GM21423 (cell line): ENCODE results near the gene KASH5.

Experiments
- ATAC-seq: cut with Tn5 transposase; IDR thresholded peaks from one replicate; pipeline ENCODE4 v1.9.1; 2021; ENCODE audit warnings: mild to moderate bottlenecking, moderate library complexity; ENCODE audit not compliant: unreplicated experiment

Gene KASH5

DNA sequence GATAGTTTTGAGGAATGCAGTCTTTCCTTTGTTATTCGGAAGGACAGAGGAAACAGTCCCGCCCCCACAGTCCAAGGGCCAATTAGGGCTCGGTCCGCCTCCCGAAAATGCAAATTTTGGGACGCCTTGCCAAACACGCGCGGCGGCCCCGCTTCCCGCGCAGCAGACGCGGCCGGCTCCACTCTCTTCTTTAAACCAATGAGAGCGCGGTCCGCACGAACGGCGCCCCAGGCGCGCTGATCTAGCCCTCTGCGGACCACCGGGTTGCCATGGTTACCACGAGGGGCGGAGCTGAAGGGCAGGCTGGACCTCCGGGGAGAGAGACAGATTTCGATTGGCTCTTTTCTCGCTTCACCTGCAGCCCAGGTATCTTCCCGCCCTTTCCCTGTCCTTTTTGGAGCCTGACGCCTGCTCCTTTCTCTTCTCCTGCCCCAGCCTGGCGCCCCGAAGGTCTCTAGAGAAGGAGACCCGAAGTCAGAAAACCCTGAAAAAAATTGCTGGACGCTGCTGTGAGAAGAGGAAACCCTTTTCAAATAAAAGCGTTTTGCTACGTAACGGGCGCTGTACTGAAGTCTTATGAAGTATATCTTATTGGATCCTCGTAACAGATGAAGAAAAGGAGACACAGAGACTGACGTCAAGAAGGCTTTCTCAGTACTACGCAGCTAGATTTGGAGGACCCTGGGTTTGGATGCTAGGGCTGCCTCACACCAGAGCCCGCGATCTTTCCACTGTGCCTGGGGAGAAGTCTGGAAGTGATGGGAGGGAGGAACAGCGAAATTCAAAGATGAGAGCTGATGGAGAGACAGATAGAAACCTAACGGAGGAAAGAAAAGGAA, 33.2 kb downstream of the KASH5 start:
- ATAC-seq: no peak

DNA sequence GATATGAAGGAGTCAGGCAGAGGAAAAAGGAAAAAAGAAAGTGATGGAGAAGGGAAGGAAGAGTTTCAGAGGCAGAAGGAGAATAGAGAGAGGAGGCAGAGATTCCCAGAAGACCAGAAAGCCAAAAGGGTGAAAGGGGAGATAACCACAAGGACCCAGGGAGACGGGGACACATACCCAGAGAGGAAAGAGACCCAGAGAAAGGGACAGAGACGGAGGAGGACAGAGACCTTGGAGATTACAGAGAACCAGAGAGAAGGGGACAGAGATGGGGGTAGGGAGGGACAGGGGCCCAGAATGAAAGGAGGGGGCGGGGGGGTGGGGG, 33.8 kb downstream of the KASH5 start:
- no peak for ATAC-seq

DNA sequence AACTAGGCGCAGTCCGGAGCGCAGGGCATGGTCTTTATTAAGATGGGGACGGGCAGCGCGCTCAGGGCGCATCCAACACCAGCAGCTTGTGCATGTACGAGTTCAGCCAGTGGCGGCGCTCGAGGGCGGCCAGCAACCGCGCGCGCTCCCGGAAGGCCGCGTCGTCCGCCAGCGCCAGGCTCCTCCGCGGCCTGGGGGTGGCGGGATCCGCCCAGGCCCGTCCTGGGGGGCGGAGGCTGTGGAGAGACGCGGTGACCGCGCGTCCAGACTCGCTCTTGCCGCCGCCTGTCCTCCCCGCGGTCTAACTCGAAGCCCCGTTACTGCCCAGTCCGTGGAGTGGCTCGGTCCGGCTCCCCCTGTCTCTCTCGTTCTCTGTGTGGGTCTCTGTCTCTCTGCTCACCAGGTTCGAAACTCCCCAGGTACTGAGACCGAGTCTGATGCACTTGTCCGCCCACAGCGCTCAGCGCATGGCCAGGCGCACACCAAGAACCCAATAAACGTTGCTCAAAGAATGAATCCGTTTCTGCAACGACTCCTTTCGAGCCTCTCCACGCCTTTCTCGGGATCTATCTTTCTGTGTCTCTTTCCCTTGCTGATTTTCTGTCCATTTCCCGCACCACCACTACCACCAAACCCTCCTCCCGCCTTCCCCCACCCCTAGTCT, 34.5 kb downstream of the KASH5 start:
- ATAC-seq: no peak

DNA sequence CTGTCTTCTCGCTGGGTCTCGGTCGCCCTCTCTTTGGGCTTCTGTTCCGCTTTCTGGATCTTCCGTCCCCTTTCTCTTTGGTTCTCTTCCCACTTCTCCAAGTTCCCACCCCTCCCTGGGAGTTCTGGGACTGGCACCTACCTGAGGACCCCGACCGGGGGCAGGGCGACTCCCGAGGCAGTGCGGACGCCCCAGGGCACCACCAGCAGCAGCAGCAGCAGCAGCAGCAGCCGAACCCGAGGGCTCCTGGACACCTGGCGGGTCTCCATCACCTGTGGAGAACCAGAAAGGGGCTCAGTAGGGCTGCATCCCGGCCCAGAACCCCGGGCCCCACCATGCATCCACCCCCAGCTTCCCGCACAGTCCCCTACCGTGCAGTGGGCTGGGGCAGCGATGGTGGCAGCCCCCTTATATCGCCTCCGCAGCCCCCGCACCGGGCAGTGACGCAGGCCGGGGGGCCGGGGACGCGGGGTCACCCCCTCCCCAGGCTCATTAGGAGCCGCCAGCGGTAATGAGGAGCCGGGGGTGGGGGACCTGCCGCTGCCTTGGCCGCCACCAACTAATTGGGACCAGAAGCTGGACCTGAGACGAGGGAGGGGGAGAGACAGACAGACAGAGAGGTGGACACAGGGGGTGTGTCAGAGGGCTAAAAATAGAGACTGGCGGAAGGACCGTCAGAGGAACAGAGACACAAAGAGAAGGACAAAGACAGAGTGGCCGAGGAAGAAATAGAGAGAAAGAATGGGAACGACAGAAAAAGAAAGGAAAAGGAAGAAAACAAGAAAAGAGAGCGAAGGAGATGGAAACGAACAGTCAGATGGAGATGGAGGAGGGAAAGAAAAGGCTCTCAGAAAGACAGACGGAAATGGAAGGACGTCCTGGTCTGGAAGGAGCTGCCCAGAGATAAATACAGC, 35.3 kb downstream of the KASH5 start, which contains the start of gene PTH2:
Gene PTH2 (minus strand): TSS at position 371 of the 914 bp plus-strand sequence. CDS start 102 bp downstream, at position 269.
- no peak for ATAC-seq

DNA sequence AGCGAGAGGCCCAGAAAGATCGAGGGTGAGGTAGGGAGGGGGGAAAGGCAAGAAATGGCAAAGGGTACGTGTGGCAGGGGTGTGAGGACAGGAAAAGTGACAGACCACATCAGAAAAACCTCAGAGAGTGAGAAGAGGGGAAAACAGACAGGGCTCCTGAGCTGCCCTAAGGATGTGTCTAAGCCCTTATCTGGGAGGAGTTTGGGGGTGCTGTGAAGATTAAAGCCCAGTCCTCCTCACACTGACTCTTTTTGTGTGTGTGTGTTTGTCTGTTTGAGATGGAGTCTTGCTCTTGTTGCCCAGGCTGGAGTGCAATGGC, 35.9 kb downstream of the KASH5 start:
- ATAC-seq: no peak

DNA sequence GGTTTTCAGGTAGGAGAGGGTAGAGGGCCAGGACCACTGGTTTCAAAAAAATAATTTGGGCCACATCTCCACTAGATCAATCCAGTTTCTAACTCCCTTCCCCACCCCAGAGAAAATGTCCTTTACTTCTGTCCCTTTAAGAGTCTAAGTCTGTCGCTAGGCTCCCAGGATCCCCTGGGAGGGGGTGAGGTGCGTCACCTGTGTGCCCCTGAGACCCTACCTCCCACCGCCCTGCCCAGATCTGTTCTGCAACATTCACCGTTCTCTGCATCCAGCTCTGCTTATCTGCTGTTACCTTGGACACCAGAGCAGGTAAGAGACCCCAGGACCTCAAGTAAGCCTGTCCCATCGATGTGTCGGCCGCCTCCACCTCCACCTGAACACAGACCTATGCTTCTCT, 37.1 kb downstream of the KASH5 start, which contains the start of gene GFY:
Gene GFY (plus strand): TSS at position 211 of the 400 bp plus-strand sequence. CDS start 1,043 bp downstream, outside the sequence.
- no peak for ATAC-seq

DNA sequence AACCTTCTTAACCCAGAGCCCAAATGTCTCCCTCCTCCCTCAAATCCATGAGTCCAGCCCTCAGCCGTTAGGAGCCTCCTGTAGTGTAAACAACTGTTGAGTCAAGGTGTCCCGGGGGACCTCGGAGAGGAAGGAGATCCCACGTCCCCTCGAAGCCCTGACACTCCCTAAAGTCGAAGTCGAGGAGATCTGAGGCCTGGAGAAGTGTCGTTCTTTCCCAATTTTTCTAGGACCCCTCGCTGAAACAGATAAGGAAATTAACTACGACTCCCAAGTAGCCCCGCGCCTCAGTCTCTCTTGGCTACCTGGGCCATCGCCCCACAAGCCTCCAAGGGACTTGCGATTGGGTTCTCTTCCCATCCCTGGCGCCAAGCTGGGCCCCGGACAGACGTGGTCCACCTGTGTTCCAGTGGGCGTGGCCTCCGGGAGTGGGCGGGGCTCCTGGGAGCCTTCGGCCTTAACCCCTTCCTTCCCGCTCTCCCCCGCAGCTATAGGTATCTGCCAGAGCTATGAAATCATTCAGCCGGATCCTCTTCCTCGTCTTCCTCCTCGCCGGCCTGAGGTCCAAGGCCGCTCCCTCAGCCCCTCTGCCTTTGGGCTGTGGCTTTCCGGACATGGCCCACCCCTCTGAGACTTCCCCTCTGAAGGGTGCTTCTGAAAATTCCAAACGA, 38.0 kb downstream of the KASH5 start:
- no peak for ATAC-seq

DNA sequence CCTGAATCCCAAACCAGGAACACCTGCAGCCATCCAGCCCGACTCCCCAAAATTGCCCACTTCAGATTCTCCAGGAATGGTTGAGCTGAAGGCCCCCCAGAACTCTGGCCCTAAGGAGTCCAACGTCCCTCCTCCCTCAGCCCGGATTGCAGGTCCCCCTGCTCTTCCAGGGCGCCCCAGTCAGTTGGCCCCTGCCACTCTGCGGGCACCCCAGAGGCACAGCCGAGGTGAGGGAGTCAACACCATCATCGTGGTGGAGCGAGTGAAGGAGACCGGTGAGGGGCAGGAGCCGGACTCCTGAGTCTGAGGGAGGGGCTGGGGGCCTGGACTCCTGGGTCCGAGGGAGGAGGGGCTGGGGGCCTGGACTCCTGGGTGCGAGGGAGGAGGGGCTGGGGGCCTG, 39.3 kb downstream of the KASH5 start:
- no peak for ATAC-seq

DNA sequence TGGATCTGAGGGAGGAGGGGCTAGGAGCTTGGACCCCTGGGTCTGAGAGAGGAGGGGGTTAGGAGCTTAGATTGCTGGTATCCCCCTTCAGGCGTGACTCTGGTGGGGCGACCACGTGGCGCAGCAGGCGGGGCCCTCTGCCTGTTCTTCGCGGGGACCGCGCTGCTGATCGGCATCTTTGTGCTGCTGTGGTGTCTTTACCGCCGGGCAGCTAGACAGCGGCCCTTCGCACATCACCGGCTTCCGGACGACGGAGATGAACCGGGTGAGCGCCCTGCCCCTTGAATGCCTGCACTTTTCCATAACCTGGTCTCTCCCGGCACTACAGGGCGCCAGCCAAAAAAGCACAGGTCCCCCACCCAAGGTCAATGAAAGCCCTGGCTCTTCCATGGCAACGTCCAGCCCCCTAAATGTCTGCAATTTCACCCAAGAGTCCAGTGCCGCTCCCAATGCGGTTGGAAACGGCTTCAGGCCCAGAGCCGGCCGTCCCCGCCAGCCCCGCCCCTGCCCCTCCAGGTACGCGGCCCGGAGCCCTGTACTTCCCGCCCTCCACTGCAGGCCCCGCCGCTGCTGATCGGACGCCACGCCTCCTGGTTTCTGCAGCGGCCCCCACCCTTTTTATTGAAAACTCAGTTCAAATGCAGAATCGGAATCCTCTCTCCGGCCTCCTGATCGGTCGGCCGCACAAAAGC, 40.0 kb downstream of the KASH5 start:
- ATAC-seq: no peak

DNA sequence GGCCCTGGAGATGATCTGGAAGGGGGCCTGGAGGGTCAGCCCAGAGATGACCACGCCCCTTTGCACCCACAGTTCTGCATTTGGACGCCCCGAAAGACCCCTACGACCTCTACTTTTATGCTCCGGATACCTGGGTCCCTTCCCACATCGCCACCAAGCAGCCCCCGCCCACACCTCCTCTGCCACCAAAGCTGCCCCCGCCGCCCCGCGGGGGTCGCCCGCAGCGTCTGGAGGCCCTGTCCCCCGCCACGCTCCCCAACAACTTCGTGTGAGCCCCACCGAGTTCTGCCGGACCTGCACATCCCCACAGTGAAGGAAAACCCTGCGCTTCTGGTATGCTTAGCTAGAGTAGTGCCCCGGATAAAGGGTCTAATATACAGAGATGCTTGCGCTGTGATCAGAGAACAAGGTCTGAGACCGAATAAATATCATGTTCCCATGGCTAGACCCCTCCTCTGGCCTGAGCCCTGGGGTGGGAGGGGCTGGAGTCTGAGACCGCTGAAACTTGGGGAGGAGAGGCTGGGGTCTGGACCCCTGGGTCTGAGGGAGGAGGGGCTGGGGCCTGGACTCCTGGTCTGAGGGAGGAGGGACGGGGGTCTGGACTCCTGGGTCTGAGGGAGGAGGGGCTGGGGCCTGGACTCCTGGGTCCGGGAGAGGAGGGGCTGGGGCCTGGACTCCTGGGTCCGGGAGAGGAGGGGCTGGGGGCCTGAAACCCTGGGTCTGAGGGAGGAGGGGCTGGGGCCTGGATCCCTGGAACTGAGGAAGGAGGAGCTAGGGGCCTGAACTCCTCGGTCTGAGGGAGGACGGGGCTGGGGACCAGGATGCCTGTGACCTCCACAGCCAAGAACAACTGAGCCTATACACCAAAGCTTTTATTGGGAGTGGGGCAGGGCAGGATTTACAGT, 40.8 kb downstream of the KASH5 start:
- no peak for ATAC-seq

DNA sequence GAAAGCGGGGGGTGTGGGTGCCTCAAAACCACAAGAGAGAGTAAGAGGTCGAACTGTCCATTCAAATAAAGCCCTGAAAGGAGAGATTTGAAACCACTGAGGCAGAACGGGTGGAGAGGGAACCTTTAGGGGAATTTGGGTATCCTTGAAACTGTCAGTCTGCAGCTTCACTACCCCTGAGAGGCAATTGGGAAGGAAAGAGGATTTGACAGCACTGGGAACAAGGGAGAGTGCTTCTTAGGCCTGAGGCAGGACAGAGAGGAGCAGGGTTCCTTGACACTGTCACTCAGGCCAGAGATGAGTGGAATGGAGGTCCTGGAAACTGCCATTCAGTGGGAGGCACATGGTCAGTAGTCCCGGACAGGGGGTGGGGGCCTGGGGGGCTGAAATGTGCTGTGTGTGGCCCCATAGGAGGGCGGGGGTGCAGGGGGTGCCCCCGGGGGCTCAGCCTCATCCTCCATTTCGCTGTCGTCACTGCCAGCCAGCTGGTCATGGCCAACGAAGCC, 42.2 kb downstream of the KASH5 start:
- no peak for ATAC-seq

DNA sequence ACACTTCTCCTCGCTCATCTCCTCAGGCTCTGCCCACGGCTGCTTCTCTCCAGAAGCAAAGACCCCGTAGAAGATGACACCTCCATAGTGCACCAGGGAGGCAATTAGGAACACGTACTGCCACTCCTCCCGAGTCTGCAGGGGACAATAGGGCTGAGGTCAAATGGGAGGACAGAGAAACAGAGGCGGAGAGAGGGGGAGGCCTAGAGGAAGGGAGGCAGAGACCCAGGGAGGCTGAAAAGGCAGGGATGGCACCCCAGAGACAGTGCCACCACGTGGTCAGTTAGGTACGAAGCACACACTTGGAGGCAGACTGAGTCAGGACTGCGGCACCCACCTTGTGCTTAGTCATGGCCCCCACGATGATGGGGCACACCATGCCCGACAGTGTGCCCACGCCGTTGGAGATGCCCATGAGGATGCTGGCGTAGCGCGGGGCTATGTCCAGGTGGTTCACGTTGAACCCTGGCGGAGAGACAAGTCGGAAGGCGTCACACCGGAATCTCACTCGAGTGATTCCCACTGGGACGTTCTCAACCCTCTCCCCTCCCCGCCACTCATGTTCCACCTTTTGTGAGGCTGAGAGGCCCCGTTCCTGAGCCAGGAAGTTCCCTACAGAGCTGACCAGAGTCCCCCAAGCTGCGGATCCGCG, 42.8 kb downstream of the KASH5 start:
- ATAC-seq: no peak

DNA sequence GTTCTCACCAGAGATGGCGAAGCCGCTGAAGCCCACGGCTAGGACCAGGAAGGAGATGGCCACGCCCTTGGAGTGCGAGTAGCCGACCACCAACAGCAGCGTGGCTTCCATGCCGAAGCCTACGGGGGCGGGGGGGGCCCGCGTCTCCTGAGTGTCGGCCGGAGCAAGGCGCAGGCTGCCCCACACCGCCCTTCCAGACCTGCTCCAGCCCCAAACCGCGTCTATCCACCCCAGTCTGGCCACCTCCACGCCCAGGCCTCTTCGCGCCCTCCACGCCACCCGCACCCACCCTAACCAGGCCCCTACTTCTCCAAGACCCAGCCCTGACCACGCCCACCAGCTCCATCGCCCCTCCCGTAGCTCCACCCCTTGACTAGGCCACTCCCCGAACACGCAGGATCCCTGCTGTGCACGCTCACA, 43.3 kb downstream of the KASH5 start:
- no peak for ATAC-seq

DNA sequence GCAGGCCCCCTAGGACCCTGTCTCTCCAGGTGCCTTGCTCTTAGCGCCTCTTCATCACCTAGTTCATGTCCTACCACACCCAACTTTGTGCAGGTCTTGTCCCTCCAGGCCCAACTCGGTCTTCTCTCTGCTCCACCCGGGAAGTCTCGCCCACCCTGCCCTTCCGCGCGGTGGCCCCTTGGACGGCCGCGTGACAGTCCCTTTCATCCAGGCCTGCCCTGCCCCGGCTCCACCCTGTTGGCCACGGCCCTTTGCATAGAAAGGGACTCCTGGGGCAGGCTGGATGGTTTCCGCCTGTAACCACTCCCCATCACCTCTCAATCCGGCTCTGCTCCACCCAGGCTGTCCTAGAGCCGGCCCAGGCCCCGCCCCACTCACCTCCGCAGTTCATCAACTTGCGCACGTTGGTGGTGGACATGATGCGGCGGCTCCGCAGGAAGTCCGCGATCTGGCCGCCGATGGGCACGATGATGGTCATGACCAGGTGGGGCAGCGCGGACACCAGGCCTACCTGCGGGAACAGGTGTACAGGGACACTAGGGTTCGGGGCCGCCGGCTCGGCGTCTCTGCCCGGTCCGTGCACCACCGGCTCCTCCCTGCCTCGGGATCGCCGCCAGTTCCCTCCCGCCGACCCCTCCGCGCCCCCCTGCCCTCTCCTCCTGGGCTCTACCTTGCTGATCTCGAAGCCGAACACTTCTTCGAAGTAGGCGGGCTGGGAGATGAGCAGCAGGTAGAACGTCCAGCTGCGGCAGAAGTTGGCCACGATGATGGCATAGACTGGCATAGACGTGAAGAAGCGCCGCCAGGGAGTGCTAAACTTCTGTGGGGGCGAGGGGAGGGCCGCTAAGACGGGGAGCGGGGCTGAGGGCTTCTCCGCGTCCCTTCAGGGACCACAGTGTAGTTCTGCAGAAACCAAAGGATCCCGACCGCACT, 44.4 kb downstream of the KASH5 start:
- ATAC-seq: no peak

DNA sequence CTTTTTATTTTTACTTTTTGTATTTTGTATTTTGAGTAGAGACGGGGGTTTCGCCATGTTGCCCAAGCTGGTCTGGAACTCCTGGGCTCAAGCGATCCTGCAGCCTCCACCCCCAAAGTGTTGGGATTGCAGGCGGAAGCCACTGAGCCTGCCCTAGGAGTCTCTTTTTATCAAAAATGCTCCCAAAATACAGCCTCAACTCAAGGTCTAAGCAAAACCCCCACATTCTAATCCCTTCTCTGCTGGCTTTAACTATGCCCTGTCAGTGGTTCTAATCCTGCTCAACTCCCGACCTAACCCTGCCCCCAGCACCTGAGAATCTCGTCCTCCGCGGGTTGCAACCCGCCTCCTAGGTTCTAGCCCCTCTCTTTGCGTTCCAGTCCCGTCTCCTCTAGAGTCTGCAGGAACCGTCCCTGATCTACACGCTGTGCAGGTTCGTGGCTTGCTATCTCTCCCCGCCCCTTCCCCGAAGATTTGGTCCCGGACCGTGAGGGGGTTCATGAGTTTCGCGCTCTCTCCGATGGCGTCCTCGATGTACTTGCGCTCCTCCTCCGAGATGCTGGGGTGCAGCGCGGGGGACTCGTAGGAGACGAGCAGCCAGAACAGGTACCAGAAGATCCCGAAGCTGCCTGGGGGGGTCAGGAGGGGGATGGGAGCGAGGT, 45.3 kb downstream of the KASH5 start:
- no peak for ATAC-seq

DNA sequence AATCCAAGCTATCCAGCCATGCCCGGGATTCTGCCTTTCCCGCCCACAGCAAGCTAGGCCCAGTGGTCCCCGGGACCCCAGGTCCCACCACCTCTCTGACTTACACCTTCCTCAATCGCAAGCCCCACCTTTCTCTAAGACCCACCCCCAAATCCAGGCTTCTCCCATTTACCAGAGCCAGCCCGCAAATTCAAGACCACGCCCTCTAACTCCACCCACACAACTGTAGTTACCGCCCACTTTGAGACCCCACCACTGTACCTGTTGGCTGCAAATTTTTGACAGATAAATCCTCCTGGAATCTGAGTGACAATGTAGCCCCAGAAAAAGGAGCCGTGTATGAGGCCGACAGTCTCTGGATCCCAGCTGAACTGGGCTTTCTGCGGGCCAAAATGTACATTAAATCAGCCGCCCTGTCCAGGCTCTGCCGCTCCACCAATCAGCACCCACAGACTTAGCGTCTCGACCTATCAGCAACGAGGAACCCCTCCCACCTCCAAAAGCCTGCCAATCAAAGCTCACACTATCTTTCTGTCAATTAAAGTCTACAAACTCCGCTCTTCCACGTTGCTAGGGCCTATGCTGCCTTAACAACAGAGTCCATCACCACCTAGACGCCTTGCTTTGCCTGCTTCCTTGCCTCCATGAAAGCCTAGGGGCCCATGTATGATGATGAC, 47.0 kb downstream of the KASH5 start:
- no peak for ATAC-seq
